ENCODE results near the gene MYO7B. TPM values are rescaled to one million over a fixed set of nuclear protein-coding genes. Genes with fewer than 3 reads are reported as not detected.

The MYO7B gene
- total and polyA plus RNA-seq, 9 of the 15 experiments (the other 6 are each of a cell fraction or from before 2014, with no cell fraction given): 0.08 TPM; not detected in 8

DNA sequence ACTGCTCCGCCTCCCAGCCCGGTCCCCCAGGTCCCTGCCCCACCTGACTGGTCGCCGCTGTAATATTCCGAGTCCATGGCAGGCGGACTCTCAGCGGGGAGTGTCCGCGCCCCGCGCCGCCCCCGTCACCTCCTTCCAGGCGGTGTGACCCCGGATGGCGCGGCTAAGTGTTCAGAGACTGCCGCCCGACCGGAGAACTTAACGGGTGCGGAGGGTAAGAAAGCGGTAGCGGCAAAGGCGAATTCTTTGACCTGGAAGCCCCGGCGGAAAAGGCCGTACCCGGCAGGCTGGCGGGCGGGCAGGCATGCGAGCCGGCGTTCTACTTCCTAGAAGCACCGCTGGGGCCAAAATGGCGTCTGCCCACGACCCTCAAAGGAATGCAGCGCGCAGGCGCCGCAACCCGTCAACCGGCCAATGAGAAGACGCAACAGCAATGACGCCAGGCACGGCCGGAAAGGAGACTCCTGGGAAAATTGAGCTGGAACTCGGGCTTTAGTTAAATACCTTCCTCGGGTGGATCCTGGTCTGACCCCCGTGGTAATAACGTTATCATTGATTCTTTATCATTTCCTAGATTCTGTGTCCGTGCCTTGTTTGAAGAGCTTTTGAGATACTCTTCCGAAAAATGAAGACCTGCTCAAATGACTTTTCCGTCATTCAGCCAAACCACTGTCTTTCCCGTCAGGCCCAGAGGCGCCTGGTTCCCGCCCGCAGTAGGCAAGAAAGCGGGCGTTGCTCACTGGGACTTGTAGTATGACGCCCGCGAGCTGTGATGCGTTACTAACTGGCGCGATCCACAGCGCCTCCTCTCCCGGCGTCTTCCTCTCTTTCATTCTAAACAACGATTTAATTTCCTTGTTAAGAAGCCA is 9.1 kb upstream of the MYO7B start, which contains the start of gene IWS1 (continued):
- TF ChIP-seq CCNT2 (IDR thresholded peaks at IDR 0.05; ENCODE audit: borderline replicate concordance, extremely low read depth, insufficient read length, low read depth, low read length): no peak
- TF ChIP-seq HCFC1 (IDR thresholded peaks at IDR 0.05; ENCODE audit: low read depth, low read length): peak; percentile 85
- TF ChIP-seq, protein P1, sequence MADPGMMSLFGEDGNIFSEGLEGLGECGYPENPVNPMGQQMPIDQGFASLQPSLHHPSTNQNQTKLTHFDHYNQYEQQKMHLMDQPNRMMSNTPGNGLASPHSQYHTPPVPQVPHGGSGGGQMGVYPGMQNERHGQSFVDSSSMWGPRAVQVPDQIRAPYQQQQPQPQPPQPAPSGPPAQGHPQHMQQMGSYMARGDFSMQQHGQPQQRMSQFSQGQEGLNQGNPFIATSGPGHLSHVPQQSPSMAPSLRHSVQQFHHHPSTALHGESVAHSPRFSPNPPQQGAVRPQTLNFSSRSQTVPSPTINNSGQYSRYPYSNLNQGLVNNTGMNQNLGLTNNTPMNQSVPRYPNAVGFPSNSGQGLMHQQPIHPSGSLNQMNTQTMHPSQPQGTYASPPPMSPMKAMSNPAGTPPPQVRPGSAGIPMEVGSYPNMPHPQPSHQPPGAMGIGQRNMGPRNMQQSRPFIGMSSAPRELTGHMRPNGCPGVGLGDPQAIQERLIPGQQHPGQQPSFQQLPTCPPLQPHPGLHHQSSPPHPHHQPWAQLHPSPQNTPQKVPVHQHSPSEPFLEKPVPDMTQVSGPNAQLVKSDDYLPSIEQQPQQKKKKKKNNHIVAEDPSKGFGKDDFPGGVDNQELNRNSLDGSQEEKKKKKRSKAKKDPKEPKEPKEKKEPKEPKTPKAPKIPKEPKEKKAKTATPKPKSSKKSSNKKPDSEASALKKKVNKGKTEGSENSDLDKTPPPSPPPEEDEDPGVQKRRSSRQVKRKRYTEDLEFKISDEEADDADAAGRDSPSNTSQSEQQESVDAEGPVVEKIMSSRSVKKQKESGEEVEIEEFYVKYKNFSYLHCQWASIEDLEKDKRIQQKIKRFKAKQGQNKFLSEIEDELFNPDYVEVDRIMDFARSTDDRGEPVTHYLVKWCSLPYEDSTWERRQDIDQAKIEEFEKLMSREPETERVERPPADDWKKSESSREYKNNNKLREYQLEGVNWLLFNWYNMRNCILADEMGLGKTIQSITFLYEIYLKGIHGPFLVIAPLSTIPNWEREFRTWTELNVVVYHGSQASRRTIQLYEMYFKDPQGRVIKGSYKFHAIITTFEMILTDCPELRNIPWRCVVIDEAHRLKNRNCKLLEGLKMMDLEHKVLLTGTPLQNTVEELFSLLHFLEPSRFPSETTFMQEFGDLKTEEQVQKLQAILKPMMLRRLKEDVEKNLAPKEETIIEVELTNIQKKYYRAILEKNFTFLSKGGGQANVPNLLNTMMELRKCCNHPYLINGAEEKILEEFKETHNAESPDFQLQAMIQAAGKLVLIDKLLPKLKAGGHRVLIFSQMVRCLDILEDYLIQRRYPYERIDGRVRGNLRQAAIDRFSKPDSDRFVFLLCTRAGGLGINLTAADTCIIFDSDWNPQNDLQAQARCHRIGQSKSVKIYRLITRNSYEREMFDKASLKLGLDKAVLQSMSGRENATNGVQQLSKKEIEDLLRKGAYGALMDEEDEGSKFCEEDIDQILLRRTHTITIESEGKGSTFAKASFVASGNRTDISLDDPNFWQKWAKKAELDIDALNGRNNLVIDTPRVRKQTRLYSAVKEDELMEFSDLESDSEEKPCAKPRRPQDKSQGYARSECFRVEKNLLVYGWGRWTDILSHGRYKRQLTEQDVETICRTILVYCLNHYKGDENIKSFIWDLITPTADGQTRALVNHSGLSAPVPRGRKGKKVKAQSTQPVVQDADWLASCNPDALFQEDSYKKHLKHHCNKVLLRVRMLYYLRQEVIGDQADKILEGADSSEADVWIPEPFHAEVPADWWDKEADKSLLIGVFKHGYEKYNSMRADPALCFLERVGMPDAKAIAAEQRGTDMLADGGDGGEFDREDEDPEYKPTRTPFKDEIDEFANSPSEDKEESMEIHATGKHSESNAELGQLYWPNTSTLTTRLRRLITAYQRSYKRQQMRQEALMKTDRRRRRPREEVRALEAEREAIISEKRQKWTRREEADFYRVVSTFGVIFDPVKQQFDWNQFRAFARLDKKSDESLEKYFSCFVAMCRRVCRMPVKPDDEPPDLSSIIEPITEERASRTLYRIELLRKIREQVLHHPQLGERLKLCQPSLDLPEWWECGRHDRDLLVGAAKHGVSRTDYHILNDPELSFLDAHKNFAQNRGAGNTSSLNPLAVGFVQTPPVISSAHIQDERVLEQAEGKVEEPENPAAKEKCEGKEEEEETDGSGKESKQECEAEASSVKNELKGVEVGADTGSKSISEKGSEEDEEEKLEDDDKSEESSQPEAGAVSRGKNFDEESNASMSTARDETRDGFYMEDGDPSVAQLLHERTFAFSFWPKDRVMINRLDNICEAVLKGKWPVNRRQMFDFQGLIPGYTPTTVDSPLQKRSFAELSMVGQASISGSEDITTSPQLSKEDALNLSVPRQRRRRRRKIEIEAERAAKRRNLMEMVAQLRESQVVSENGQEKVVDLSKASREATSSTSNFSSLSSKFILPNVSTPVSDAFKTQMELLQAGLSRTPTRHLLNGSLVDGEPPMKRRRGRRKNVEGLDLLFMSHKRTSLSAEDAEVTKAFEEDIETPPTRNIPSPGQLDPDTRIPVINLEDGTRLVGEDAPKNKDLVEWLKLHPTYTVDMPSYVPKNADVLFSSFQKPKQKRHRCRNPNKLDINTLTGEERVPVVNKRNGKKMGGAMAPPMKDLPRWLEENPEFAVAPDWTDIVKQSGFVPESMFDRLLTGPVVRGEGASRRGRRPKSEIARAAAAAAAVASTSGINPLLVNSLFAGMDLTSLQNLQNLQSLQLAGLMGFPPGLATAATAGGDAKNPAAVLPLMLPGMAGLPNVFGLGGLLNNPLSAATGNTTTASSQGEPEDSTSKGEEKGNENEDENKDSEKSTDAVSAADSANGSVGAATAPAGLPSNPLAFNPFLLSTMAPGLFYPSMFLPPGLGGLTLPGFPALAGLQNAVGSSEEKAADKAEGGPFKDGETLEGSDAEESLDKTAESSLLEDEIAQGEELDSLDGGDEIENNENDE (IDR thresholded peaks at IDR 0.05; ENCODE audit: low read depth, low read length): no peak
- no peak for TF ChIP-seq HDAC3 (IDR thresholded peaks at IDR 0.05; ENCODE audit: borderline replicate concordance, partially characterized antibody)
- TF ChIP-seq, protein P2, sequence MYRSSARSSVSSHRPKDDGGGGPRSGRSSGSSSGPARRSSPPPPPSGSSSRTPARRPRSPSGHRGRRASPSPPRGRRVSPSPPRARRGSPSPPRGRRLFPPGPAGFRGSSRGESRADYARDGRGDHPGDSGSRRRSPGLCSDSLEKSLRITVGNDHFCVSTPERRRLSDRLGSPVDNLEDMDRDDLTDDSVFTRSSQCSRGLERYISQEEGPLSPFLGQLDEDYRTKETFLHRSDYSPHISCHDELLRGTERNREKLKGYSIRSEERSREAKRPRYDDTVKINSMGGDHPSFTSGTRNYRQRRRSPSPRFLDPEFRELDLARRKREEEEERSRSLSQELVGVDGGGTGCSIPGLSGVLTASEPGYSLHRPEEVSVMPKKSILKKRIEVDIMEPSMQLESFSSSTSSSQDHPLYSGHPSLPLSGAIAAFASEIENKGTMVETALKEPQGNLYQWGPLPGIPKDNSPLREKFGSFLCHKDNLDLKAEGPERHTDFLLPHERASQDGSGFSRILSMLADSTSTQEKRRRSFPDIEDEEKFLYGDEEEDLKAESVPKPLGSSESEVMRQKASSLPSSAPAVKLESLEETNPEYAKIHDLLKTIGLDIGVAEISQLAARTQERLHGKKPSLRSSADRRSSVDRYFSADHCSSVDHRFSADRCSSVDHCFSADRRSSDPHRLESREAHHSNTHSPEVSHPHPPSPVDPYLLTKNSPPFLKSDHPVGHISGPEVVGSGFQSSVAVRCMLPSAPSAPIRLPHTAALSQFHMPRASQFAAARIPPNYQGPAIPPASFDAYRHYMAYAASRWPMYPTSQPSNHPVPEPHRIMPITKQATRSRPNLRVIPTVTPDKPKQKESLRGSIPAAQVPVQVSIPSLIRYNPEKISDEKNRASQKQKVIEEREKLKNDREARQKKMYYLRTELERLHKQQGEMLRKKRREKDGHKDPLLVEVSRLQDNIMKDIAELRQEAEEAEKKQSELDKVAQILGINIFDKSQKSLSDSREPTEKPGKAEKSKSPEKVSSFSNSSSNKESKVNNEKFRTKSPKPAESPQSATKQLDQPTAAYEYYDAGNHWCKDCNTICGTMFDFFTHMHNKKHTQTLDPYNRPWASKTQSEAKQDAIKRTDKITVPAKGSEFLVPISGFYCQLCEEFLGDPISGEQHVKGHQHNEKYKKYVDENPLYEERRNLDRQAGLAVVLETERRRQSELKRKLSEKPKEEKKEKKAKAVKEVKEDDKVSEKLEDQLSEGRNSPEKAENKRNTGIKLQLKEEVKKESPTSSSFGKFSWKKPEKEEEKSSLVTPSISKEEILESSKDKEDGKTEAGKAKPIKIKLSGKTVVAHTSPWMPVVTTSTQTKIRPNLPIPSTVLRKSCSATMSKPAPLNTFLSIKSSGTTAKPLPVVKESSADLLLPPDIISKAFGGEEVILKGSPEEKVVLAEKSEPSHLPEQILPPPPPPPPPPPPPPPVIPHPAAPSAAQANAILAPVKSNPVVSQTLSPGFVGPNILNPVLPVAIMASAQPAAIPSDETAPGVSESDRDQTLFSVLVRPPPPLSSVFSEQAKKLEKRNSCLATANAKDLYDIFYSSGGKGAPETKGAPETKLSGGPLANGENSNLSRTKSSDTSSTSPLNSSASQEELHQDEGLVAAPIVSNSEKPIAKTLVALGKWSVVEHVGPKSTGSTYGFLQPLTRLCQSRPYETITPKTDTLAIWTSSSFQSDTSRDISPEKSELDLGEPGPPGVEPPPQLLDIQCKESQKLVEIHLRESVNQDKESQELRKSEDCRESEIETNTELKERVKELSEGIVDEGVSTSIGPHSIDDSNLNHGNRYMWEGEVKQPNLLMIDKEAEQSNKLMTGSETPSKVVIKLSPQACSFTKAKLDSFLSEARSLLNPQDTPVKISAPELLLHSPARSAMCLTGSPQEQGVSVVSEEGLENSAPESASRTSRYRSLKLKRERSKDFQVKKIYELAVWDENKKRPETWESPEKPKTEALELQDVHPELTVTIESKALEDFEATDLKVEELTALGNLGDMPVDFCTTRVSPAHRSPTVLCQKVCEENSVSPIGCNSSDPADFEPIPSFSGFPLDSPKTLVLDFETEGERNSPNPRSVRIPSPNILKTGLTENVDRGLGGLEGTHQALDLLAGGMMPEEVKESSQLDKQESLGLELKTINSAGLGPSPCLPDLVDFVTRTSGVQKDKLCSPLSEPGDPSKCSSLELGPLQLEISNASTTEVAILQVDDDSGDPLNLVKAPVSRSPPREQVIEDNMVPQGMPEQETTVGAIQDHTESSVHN (IDR thresholded peaks at IDR 0.05; ENCODE audit: borderline replicate concordance in 1 of 2, low read depth in 1 of 2): 0 out of 4 replicates have a peak, but pooled peaks of 1 of the 2 experiments have one; percentile 29

Data from K562 (cell line).